Type B pancreatic cell (in vitro differentiated cells): ENCODE measurements around the gene GRIA4. TPM values are rescaled to one million over a fixed set of nuclear protein-coding genes. Genes with fewer than 3 reads are reported as not detected.

Experiments
- DNase-seq: peaks from one replicate; pipeline ENCODE4 v3.0.0; 2021; ENCODE audit warnings: mixed read lengths; ENCODE audit not compliant: unreplicated experiment; ENCODE audit errors: extremely low spot score
- H3K27ac Mint-ChIP-seq: 2 replicates; pipeline ENCODE4 v1.8.0; 2021; ENCODE audit warnings: mild to moderate bottlenecking, mixed read lengths
- H3K27me3 Mint-ChIP-seq: 2 replicates; pipeline ENCODE4 v1.8.0; 2021; ENCODE audit warnings: mixed read lengths
- H3K36me3 Mint-ChIP-seq: 2 replicates; pipeline ENCODE4 v1.8.0; 2021; ENCODE audit warnings: mixed read lengths
- H3K4me1 Mint-ChIP-seq: one replicate; pipeline ENCODE4 v1.8.0; 2021; ENCODE audit warnings: mixed read lengths; ENCODE audit not compliant: unreplicated experiment
- H3K4me3 Mint-ChIP-seq: 2 replicates; pipeline ENCODE4 v1.8.0; 2021; ENCODE audit warnings: mild to moderate bottlenecking, mixed read lengths
- H3K9me3 Mint-ChIP-seq: 2 replicates; pipeline ENCODE4 v1.8.0; 2021; ENCODE audit warnings: mixed read lengths
- total RNA-seq: library from RNA; stranded (reverse); gene quantifications from 2 replicates; pipeline ENCODE4 v1.2.1, GENCODE V29; 2021; ENCODE audit warnings: low replicate concordance
- TF ChIP-seq, protein P1 (sequence below): fragments of 200-600 bp; sonication (generic); conservative IDR thresholded peaks from 2 replicates; pipeline ENCODE4 v1.5.0; 2021; ENCODE audit warnings: antibody characterized with exemption, mild to moderate bottlenecking

GRIA4 gene
- total RNA-seq, 1 donor from 2014 or later = 26.7 TPM

DNA sequence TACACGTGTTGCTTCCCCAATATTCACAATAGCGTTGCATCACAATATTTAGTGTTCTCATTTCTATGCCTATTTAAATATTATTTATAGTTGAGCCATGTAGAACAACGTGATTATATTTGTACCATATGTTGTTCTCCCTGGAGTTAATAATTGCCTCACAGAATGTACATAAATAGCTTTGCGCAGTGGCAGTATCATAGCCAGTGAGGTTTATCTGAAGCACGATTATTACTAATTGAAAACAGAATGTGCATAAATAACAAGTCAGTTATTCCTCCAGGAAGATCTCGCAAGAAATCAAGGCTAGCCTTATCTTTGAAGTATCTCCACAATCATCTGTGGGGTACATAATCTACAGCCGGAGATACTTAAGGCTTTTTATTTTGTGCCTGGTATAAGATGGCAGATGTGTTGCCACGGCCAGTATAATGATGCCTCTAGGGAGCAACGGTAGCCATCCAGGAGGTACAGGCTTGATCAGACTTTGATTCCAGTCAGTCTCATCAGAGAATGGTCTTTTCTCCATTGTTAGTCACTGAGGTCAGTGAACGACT is 214.7 kb downstream of the GRIA4 start:
- H3K4me1 Mint-ChIP-seq = peaks cover 4% of the 10 kb centered on the region
- TF ChIP-seq, protein P1, sequence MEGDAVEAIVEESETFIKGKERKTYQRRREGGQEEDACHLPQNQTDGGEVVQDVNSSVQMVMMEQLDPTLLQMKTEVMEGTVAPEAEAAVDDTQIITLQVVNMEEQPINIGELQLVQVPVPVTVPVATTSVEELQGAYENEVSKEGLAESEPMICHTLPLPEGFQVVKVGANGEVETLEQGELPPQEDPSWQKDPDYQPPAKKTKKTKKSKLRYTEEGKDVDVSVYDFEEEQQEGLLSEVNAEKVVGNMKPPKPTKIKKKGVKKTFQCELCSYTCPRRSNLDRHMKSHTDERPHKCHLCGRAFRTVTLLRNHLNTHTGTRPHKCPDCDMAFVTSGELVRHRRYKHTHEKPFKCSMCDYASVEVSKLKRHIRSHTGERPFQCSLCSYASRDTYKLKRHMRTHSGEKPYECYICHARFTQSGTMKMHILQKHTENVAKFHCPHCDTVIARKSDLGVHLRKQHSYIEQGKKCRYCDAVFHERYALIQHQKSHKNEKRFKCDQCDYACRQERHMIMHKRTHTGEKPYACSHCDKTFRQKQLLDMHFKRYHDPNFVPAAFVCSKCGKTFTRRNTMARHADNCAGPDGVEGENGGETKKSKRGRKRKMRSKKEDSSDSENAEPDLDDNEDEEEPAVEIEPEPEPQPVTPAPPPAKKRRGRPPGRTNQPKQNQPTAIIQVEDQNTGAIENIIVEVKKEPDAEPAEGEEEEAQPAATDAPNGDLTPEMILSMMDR = no peak
- H3K36me3 Mint-ChIP-seq = no peaks in the 10 kb centered on the region
- H3K27me3 Mint-ChIP-seq = no peaks in the 10 kb centered on the region
- no peak for DNase-seq
- H3K4me3 Mint-ChIP-seq = no peak overlapping the region
- no peaks in the 10 kb centered on the region for H3K9me3 Mint-ChIP-seq
- no peak overlapping the region for H3K27ac Mint-ChIP-seq

DNA sequence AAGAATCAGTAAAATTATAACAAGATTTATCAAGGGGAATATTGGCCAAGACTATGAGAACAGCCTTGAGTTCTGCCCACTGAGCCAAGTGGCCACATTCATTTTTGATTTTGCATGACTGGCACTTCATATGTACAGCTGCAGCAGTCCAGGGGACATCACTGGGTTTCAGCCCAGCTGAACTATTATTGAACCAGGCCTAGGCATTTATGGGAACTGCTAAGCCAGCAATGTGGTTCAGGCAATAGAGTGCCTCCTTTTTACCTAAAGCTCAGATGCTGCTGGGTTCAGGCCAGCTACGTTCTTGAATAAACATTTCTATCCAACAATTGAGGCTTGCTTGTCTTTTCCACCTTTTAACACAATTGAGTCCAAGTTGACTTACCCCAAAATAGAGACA is 215.3 kb downstream of the GRIA4 start:
- Mint-ChIP-seq H3K27ac (no peak overlapping the region), H3K27me3 (no peaks in the 10 kb centered on the region), H3K9me3 (no peaks in the 10 kb centered on the region), H3K4me3 (no peak overlapping the region), H3K4me1 (peaks cover 4% of the 10 kb centered on the region), H3K36me3 (no peaks in the 10 kb centered on the region)
- no peak for DNase-seq
- TF ChIP-seq, protein P1 = no peak

DNA sequence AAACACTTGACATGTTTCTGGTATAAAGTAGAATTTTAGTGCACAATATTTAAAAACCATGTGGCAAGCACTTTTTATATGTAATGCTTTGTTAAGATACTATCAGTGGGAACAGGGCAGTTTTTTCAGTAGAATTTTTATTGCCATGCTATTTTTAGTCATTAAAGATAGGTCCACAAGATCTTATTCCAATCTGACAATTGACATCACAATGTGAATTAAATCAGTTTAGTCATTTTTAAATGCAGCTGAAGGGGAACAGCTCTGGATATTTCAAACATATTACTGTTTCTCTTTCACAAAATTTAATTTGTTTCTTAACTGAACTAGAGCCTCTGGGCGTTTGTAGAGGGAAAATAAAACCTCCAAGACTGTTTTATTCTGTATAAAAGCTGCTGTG is 218.0 kb downstream of the GRIA4 start:
- H3K9me3 Mint-ChIP-seq = no peaks in the 10 kb centered on the region
- no peak overlapping the region for H3K4me3 Mint-ChIP-seq
- DNase-seq = no peak
- H3K27ac Mint-ChIP-seq = no peak overlapping the region
- TF ChIP-seq, protein P1 = no peak
- no peaks in the 10 kb centered on the region for H3K27me3 Mint-ChIP-seq
- H3K36me3 Mint-ChIP-seq = no peaks in the 10 kb centered on the region
- H3K4me1 Mint-ChIP-seq = no peaks in the 10 kb centered on the region

DNA sequence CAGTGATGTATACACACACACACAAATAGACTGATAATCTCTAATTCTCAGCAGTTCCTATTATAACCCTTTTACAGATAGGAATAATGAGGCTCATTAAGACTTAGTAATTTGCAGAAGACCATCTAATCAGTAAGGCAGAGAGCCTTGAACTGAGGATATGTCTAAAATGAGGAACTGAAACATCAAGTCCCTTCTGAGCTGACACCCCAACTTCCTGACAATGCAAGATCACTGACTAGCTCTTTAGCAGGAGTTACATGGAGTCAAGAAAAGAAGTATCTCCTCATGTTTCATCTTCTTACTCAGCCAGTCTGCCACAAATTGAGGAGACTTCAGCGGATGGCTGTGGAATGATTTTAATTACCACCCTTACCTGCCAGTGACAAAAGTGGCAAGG is 219.2 kb downstream of the GRIA4 start:
- no peaks in the 10 kb centered on the region for H3K9me3 Mint-ChIP-seq
- TF ChIP-seq, protein P1 = no peak
- H3K4me3 Mint-ChIP-seq = no peak overlapping the region
- no peak overlapping the region for H3K27ac Mint-ChIP-seq
- DNase-seq = no peak
- H3K27me3 Mint-ChIP-seq = no peaks in the 10 kb centered on the region
- H3K4me1 Mint-ChIP-seq = no peaks in the 10 kb centered on the region
- no peaks in the 10 kb centered on the region for H3K36me3 Mint-ChIP-seq

DNA sequence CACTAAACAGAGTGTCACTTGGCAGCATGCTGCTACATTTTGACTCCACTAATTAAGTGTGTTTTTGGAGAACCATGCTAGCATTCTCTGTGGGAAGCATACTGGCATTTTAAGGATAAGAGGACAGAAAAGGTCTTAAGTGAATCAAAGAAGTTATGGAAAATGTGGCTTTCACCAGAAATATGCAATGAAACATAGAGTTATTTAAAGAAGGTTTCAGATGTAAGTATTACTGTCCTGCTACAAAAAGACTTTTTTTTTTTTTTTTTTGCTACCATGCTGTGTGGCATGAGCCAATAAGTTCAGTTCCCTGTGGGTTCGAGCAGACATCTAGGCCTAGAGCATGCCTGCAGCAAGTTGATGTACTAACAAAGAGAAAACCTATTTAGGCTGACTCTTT is 224.6 kb downstream of the GRIA4 start:
- Mint-ChIP-seq H3K9me3 (no peaks in the 10 kb centered on the region), H3K36me3 (no peaks in the 10 kb centered on the region), H3K27me3 (no peaks in the 10 kb centered on the region), H3K4me3 (no peak overlapping the region), H3K4me1 (no peaks in the 10 kb centered on the region), H3K27ac (no peak overlapping the region)
- DNase-seq = no peak
- TF ChIP-seq, protein P1 = no peak
